Spleen (tissue), 7 donors: ENCODE data around the gene LRRC38.

Experiments used
- POLR2A ChIP-seq, 3 donors: fragments of 450-650 bp; IDR thresholded peaks; one replicate each; pipeline ENCODE4 v1.5.1; 2017; ENCODE audit warnings: antibody characterized with exemption in 3 of 3, mild to moderate bottlenecking in 1 of 3
- TF ChIP-seq, protein P1 (sequence below), 11 experiments: fragments of 200-600 bp in 7 of 11; fragments of 450-650 bp in 4 of 11; sonication (generic) in 4 of 11; IDR thresholded peaks in 8 of 11; conservative IDR thresholded peaks in 3 of 11; 1 replicate in 7 of 11; 2 replicates in 4 of 11; pipeline versions ENCODE4 v1.4.0 to v1.8.0; 2016 to 2021; ENCODE audit warnings: antibody characterized with exemption in 11 of 11, inconsistent platforms in 4 of 11, mild to moderate bottlenecking in 1 of 11
- donor health status: DM: no; HTN: no; CAD: no; lungs with moderate emphysema.
- donor health status: DM: no; HTN: no; CAD: no.
- donor health status: DM: no; HTN: no; CAD: no.

DNA sequence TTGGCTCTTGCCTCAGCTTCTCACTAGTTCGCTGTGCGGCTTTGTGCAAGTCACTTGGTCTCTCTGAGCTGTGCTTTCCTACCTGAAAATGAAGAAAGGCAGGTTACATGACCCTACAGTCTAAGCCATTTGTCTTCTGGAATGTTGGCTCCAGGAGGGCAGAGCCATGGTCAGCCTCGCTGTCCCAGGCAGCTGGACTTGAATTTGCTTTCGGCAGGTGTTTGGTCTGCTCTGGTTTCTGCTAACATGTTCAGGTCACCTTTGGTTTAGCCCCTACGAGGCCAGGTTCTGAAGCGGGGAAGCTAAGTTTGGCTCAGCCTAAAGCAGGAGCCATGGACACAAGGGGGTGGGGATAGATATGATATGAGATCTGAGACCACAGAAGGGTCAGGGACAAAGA, 19.1 kb downstream of the LRRC38 start:
- TF ChIP-seq, protein P1, sequence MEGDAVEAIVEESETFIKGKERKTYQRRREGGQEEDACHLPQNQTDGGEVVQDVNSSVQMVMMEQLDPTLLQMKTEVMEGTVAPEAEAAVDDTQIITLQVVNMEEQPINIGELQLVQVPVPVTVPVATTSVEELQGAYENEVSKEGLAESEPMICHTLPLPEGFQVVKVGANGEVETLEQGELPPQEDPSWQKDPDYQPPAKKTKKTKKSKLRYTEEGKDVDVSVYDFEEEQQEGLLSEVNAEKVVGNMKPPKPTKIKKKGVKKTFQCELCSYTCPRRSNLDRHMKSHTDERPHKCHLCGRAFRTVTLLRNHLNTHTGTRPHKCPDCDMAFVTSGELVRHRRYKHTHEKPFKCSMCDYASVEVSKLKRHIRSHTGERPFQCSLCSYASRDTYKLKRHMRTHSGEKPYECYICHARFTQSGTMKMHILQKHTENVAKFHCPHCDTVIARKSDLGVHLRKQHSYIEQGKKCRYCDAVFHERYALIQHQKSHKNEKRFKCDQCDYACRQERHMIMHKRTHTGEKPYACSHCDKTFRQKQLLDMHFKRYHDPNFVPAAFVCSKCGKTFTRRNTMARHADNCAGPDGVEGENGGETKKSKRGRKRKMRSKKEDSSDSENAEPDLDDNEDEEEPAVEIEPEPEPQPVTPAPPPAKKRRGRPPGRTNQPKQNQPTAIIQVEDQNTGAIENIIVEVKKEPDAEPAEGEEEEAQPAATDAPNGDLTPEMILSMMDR (IDR thresholded peaks at IDR 0.05 in 8 of 11, conservative IDR thresholded peaks at IDR 0.05 in 3 of 11): no peak
- no peak for TF ChIP-seq POLR2A (IDR thresholded peaks at IDR 0.05)
